HCT116 (cell line): ENCODE measurements around the gene AKR1E2. TPM values are rescaled to one million over a fixed set of nuclear protein-coding genes. Genes with fewer than 3 reads are reported as not detected.

Experiments
- ATAC-seq: fragments of 200-7000 bp; cut with Tn5 transposase; 2 replicates; pipeline ENCODE4 v1.9.1; 2020; ENCODE audit warnings: mild to moderate bottlenecking, moderate library complexity
- BruUV-seq: library from RNA; stranded (reverse); fragments of 400-500 nt; replicated peaks from 2 replicates; lab custom pipeline; 2021; lab: Mats Ljungman, UMichigan
- CTCF ChIA-PET: fragments of 300-600 bp; sonication (Branson Sonifier 250); formaldehyde crosslinking; loops from one replicate; lab custom pipeline; 2021; ENCODE audit warnings: antibody characterized with exemption; lab: Charles Lee
- POLR2A ChIA-PET: fragments of 300-600, 350-600 bp; sonication (Branson Sonifier 250); formaldehyde crosslinking; loops from one replicate; lab custom pipeline; 2021; ENCODE audit warnings: antibody characterized with exemption; lab: Charles Lee
- RAD21 ChIA-PET, 2 experiments: fragments of 300-600 bp; sonication (Branson Sonifier 250); formaldehyde crosslinking; loops; one replicate each; lab custom pipeline; 2023; ENCODE audit warnings: low total read pairs in 2 of 2; ENCODE audit not compliant: uncharacterized antibody in 2 of 2, unreplicated experiment in 2 of 2, low non-redundant PET in 1 of 2; lab: Charles Lee
- DNase-seq: peaks from one replicate; pipeline ENCODE4 v3.0.0-alpha.2; 2010; ENCODE audit warnings: low read depth, low spot score
- H2AFZ ChIP-seq: fragments of 200-600 bp; shearing (Covaris generic), sonication (generic); 2 replicates; pipeline ENCODE4 v1.6.1; 2017; ENCODE audit warnings: low read depth, mixed run types, mixed read lengths, antibody characterized with exemption, low read length; ENCODE audit not compliant: poor library complexity, severe bottlenecking
- H3K27ac ChIP-seq: 2 replicates; pipeline ENCODE4 v1.5.1; 2012; ENCODE audit warnings: low read depth, low read length
- H3K27me3 ChIP-seq: fragments of 200-600 bp; sonication (generic); 2 replicates; pipeline ENCODE4 v1.6.1; 2016; ENCODE audit warnings: mixed run types, low read length, mixed read lengths; ENCODE audit not compliant: insufficient read depth
- H3K36me3 ChIP-seq, 2 experiments: fragments of 200-500 bp in 1 of 2; fragments of 200-600 bp in 1 of 2; sonication (Bioruptor generic) in 1 of 2; sonication (generic) in 1 of 2; 2 replicates each; pipeline versions ENCODE4 v1.5.1 to v1.6.1; 2014 to 2016; ENCODE audit warnings: low read length in 2 of 2, inconsistent platforms in 1 of 2, mixed read lengths in 1 of 2, mixed run types in 1 of 2; ENCODE audit not compliant: insufficient read depth in 2 of 2, control insufficient read depth in 1 of 2
- H3K4me1 ChIP-seq, 2 experiments: fragments of 200-600 bp in 1 of 2; sonication (generic) in 1 of 2; 2 replicates each; pipeline versions ENCODE4 v1.5.1 to v1.6.1; 2012 to 2017; ENCODE audit warnings: low read length in 2 of 2, inconsistent platforms in 1 of 2, mild to moderate bottlenecking in 1 of 2, mixed read lengths in 1 of 2, mixed run types in 1 of 2, moderate library complexity in 1 of 2; ENCODE audit not compliant: insufficient read depth in 2 of 2, control insufficient read depth in 1 of 2
- H3K4me2 ChIP-seq: fragments of 200-600 bp; sonication (generic); 2 replicates; pipeline ENCODE4 v1.6.1; 2017; ENCODE audit warnings: mixed run types, low read length, mixed read lengths
- H3K4me3 ChIP-seq, 2 experiments: fragments of 200-600 bp in 1 of 2; sonication (generic) in 1 of 2; replicated peaks in 1 of 2; 2 replicates each; pipeline ENCODE4 v1.5.1; 2011 to 2016; ENCODE audit warnings: low read length in 2 of 2, control low read depth in 1 of 2, low read depth in 1 of 2, mild to moderate bottlenecking in 1 of 2, mixed read lengths in 1 of 2, mixed run types in 1 of 2
- H3K79me2 ChIP-seq: fragments of 200-600 bp; sonication (generic); 2 replicates; pipeline ENCODE4 v1.6.1; 2017; ENCODE audit warnings: mild to moderate bottlenecking, mixed run types, low read length, moderate library complexity, mixed read lengths; ENCODE audit not compliant: insufficient read depth
- H3K9ac ChIP-seq: fragments of 200-600 bp; sonication (generic); 2 replicates; pipeline ENCODE4 v1.6.1; 2016; ENCODE audit warnings: low read length, mixed read lengths
- H3K9me2 ChIP-seq: fragments of 200-600 bp; sonication (generic), shearing (Covaris generic); 2 replicates; pipeline ENCODE4 v1.6.1; 2017; ENCODE audit warnings: mixed run types, mild to moderate bottlenecking, moderate library complexity; ENCODE audit not compliant: insufficient read depth
- H3K9me3 ChIP-seq, 2 experiments: fragments of 200-500 bp in 1 of 2; fragments of 200-600 bp in 1 of 2; sonication (Bioruptor generic) in 1 of 2; sonication (generic) in 1 of 2; 2 replicates each; pipeline ENCODE4 v1.6.1; 2014 to 2017; ENCODE audit warnings: low read length in 2 of 2, mixed read lengths in 2 of 2, inconsistent platforms in 1 of 2, low read depth in 1 of 2, mild to moderate bottlenecking in 1 of 2, mixed run types in 1 of 2, moderate library complexity in 1 of 2; ENCODE audit not compliant: control insufficient read depth in 1 of 2, insufficient read depth in 1 of 2
- H4K20me1 ChIP-seq: fragments of 200-600 bp; sonication (generic), shearing (Covaris generic); 2 replicates; pipeline ENCODE4 v1.6.1; 2017; ENCODE audit warnings: mixed run types, mild to moderate bottlenecking, moderate library complexity; ENCODE audit not compliant: insufficient read depth
- EGR1 ChIP-seq: IDR thresholded peaks from 2 replicates; pipeline ENCODE4 v1.6.1; 2012; ENCODE audit warnings: low read depth
- ELF1 ChIP-seq: IDR thresholded peaks from 2 replicates; pipeline ENCODE4 v1.6.1; 2012; ENCODE audit warnings: low read depth, borderline replicate concordance
- FOSL1 ChIP-seq: IDR thresholded peaks from 2 replicates; pipeline ENCODE4 v1.6.1; 2012; ENCODE audit warnings: low read depth
- POLR2AphosphoS5 ChIP-seq: IDR thresholded peaks from 2 replicates; pipeline ENCODE4 v1.6.1; 2011; ENCODE audit warnings: mild to moderate bottlenecking, low read depth, low read length, moderate library complexity
- YY1 ChIP-seq: IDR thresholded peaks from 2 replicates; pipeline ENCODE4 v1.6.1; 2011; ENCODE audit warnings: low read length, low read depth, moderate library complexity, mild to moderate bottlenecking; ENCODE audit not compliant: insufficient replicate concordance; ENCODE audit errors: extremely low read depth
- ZFX ChIP-seq: fragments of 450-650 bp; IDR thresholded peaks from 2 replicates; pipeline ENCODE4 v1.6.1; 2017
- ZNF274 ChIP-seq: fragments of 200-500 bp; sonication (Bioruptor generic); IDR thresholded peaks from 2 replicates; pipeline ENCODE4 v1.6.1; 2014; ENCODE audit warnings: mild to moderate bottlenecking, low read depth, low read length, inconsistent platforms
- intact Hi-C: fragments of 100-400 bp; cut with micrococcal nuclease; formaldehyde crosslinking; loops from 2 replicates; pipeline ENCODE4 v1.10.0; 2022
- total RNA-seq: library from RNA; stranded (reverse); gene quantifications from one replicate; pipeline ENCODE4 v1.2.1, GENCODE V29; 2021; ENCODE audit not compliant: unreplicated experiment
- TF ChIP-seq, protein P1 (sequence below): IDR thresholded peaks from 2 replicates; pipeline ENCODE4 v1.6.1; 2012
- TF ChIP-seq, protein P2 (sequence below), 3 experiments: fragments of 200-600 bp in 1 of 3; sonication (generic) in 1 of 3; IDR thresholded peaks in 2 of 3; conservative IDR thresholded peaks in 1 of 3; 2 replicates each; pipeline ENCODE4 v1.5.1; 2012 to 2017; ENCODE audit warnings: low read depth in 2 of 3, low read length in 2 of 3, antibody characterized with exemption in 1 of 3, borderline replicate concordance in 1 of 3, control low read depth in 1 of 3, mild to moderate bottlenecking in 1 of 3, mixed read lengths in 1 of 3, mixed run types in 1 of 3, moderate library complexity in 1 of 3; ENCODE audit not compliant: insufficient read depth in 1 of 3
- TF ChIP-seq, protein P3 (sequence below): IDR thresholded peaks from 2 replicates; pipeline ENCODE4 v1.6.1; 2011; ENCODE audit warnings: mild to moderate bottlenecking, low read length, moderate library complexity; ENCODE audit not compliant: insufficient replicate concordance; ENCODE audit errors: extremely low read depth

Gene AKR1E2
- total RNA-seq, 1 experiment from 2014 or later = 5.0 TPM

DNA sequence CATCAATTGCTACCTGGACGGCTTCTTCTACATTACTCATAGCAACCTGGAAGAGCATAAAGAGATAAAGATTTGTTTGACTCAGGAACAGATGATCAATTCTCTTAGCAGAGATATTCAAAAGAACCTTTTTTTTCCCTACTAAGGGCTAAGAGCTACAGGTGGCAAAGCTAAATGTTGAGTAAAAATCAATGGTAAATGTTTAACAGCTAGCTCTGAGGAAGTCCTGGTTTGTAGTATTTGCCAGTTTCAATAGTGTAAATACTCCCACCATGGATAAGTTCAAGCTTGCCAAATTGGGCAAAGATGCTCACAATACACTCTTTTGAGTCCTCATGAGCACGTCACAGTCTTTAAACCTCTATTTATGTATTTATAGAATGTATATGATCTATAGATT lies 64.0 kb downstream of the AKR1E2 start:
- H3K79me2 ChIP-seq = no peaks in the 10 kb centered on the region
- DNase-seq (no peak), ATAC-seq (no peak)
- no peak overlapping the region for H2AFZ ChIP-seq
- H3K4me2 ChIP-seq = no peak overlapping the region
- POLR2A ChIA-PET = no interaction called here
- no peaks in the 10 kb centered on the region for H3K36me3 ChIP-seq
- RAD21 ChIA-PET = no interaction called here
- H3K9me3 ChIP-seq = no peaks in the 10 kb centered on the region
- no peaks in the 10 kb centered on the region for H3K27me3 ChIP-seq
- intact Hi-C loops = no loop called here
- no peaks in the 10 kb centered on the region for H3K4me1 ChIP-seq
- no peak overlapping the region for H3K9ac ChIP-seq
- H3K9me2 ChIP-seq = no peaks in the 10 kb centered on the region
- no peaks in the 10 kb centered on the region for H4K20me1 ChIP-seq
- no TSS peak for BruUV-seq
- CTCF ChIA-PET = no interaction called here
- H3K27ac ChIP-seq = no peak overlapping the region
- TF ChIP-seq, protein P1, sequence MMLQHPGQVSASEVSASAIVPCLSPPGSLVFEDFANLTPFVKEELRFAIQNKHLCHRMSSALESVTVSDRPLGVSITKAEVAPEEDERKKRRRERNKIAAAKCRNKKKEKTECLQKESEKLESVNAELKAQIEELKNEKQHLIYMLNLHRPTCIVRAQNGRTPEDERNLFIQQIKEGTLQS = no peak
- no peak for TF ChIP-seq FOSL1
- TF ChIP-seq POLR2AphosphoS5 = no peak
- TF ChIP-seq YY1 = no peak
- no peak for TF ChIP-seq ZNF274
- TF ChIP-seq, protein P2, sequence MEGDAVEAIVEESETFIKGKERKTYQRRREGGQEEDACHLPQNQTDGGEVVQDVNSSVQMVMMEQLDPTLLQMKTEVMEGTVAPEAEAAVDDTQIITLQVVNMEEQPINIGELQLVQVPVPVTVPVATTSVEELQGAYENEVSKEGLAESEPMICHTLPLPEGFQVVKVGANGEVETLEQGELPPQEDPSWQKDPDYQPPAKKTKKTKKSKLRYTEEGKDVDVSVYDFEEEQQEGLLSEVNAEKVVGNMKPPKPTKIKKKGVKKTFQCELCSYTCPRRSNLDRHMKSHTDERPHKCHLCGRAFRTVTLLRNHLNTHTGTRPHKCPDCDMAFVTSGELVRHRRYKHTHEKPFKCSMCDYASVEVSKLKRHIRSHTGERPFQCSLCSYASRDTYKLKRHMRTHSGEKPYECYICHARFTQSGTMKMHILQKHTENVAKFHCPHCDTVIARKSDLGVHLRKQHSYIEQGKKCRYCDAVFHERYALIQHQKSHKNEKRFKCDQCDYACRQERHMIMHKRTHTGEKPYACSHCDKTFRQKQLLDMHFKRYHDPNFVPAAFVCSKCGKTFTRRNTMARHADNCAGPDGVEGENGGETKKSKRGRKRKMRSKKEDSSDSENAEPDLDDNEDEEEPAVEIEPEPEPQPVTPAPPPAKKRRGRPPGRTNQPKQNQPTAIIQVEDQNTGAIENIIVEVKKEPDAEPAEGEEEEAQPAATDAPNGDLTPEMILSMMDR (IDR thresholded peaks at IDR 0.05 in 2 of 3, conservative IDR thresholded peaks at IDR 0.05 in 1 of 3; ENCODE audit: borderline replicate concordance in 1 of 3, insufficient read depth in 1 of 3, low read depth in 2 of 3, low read length in 2 of 3) = no peak
- TF ChIP-seq ZFX = no peak
- TF ChIP-seq EGR1 = no peak
- TF ChIP-seq, protein P3, sequence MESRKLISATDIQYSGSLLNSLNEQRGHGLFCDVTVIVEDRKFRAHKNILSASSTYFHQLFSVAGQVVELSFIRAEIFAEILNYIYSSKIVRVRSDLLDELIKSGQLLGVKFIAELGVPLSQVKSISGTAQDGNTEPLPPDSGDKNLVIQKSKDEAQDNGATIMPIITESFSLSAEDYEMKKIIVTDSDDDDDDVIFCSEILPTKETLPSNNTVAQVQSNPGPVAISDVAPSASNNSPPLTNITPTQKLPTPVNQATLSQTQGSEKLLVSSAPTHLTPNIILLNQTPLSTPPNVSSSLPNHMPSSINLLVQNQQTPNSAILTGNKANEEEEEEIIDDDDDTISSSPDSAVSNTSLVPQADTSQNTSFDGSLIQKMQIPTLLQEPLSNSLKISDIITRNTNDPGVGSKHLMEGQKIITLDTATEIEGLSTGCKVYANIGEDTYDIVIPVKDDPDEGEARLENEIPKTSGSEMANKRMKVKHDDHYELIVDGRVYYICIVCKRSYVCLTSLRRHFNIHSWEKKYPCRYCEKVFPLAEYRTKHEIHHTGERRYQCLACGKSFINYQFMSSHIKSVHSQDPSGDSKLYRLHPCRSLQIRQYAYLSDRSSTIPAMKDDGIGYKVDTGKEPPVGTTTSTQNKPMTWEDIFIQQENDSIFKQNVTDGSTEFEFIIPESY = no peak
- TF ChIP-seq ELF1 = no peak
- H3K4me3 ChIP-seq = no peak overlapping the region
